HG02588 (cell line): ENCODE results near the gene RUNX1.

Experiments used
- ATAC-seq: cut with Tn5 transposase; IDR thresholded peaks from one replicate; pipeline ENCODE4 v1.9.1; 2021; ENCODE audit warnings: mild to moderate bottlenecking, moderate library complexity; ENCODE audit not compliant: unreplicated experiment

Gene RUNX1

DNA sequence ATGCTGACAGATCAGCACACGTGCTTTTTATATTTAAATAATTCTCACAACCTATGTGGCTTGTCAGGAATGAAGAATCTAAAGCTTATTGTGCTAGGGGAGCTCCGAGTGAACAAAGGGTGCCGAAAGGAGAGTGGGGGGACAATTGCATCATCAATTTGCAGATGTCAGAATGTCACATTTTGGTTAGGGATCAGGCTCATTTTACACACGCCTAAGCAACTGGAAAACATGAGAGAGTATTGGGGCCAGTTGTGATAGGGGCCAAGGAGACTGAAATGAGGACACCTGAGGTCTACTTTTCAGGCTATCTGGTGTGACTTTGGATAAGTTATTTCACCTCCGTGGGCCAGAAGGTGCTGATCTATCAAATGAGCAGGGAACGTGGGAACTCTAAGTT, 31.8 kb downstream of the RUNX1 start:
- ATAC-seq, result no peak

DNA sequence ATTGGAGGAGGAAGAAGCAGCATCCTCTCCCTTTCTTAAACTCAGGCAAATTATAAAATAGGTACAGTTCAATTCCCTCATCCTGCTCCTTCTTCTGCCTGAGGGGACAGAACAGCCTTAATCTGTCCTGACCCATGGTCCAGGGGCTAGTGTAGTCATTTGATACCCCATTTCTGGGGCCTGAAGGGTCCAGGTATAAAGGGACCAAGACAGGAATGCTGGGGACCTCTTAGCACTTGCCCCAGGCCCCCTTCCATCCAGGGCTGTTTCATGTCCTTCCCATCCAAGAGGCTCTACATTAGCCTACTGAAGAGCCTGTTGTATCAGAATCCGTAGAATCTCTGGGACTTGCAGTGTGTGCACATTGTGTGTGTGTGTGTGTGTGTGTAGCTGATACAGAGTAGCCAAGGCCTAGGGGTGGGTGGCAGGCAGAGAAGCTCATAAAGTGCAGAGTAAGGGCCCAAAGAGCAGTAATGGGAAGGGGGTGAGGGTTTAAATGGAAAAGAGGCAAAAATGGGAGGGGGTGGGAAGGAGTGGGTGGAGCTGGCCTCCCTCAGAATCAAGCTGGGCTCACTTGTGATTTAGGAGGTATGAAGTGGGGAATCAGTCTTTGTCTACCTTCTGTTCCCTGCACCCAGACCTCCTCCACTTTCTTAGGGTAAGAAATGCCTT, 32.4 kb downstream of the RUNX1 start:
- ATAC-seq, result no peak

DNA sequence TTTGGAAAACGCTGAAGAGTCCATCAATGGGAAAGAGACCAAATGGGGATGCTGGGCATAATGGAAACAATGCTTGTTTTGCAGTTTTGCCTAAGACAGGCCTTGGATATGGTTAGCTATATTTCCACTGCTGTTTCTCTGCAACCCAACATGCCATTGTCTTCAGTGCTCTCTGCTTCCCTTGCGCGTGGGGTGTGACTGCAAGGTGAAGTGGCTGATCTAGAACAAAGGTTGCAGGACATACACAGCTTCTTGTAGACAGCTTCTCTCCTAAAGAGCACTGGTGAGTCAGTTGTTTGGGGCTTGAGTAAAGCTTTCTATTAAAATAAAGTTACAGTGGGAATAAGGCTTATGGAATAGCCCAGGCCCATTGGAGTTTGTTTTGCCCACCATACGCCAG, 33.0 kb downstream of the RUNX1 start:
- no peak for ATAC-seq

DNA sequence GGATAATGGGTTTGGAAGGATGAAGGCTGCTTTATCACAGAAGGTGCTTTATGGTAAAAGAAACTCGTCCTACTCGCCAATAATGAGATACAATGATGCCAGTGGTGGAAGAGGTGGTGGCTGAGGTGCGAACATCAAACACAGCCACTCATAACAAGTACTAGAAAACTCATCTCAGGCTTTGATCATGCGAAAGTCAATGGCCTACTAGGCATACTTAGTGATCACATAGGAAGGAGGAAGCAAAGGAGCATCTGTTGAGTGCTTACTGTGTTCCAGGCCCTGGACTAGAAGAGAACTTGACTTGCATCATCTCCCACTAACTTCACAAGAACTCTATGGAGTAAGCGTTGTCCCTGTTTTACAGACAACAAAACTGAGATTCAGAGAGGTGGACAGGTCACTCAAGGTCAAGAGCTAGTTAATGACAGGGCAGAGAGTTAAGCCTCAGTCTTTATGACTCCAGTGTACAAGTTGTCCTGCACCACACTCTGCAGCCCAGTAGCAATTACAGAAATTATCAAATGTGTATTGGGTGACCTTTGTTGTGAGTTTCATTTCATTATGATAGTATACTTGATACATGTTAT, 33.6 kb downstream of the RUNX1 start:
- ATAC-seq, result no peak

DNA sequence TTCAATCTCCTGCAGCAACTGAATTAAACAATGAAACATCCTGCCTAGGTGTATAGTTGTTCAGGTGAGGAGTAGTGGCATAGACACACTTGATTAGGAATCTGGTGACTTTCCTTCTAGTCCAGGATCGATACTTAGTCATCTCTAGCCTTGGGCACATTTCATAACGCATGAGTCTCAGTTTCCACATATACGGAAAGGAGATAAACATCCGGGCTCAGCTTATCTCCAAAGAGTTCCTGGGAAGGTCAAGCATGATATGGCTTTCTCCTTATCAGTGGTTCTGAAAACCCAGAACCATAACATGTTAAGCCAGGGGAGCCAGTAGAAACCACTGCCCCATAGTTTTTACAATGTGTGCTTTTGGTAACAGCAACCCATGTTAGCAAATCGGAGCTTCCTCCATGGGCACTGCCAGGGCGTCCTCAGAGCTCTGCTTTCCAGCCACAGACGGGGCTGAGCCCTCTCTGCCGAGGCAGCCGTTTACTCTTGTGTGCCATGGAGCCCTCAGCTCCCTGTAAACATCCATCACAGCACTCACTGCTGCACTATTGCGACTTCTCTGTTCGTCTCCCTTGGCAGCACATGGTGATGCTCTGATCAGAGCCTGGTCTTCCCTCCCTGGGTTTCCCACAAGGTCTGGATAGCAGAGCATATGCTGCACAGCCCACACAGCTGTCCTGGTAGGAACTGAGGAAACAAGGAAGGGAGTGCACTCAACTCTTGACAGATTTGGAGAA, 34.6 kb downstream of the RUNX1 start:
- no peak for ATAC-seq

DNA sequence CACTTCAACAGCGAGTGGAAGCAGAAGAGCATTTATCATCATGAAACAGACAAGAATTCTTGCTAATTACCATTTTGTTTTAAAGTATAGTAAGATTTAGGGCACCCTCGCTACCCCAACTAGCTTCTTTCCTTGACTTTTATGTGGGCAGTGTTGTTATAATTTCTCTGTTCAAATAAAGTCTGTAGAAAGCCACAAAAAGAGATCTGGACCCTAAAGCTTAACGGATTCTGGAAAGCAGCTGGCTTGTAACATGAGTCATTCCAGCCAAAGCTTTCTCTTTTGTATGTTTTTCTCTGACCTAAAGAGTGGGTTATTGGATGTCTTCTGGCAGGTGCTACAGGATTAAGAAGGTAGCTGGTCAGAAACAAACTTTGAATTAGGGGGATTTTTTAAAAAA, 37.4 kb downstream of the RUNX1 start:
- ATAC-seq, result no peak

DNA sequence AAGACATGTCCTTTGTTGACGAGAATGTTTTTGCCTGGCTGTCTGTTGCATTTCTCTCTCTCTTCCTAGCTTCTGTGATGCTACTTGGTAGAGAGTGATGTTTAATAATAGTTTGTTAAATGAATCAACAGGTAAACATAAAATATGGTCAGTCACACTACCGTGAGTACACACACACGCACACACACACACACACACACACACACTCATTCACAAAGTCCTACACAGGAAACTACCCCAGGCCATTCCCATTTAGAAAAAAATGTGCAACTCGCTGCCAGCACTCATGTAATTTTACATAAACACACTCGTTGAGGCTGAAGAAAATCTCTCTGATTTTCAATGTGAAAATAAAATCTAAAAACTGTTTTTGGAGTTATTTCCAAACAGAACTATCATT, 38.7 kb downstream of the RUNX1 start:
- no peak for ATAC-seq

DNA sequence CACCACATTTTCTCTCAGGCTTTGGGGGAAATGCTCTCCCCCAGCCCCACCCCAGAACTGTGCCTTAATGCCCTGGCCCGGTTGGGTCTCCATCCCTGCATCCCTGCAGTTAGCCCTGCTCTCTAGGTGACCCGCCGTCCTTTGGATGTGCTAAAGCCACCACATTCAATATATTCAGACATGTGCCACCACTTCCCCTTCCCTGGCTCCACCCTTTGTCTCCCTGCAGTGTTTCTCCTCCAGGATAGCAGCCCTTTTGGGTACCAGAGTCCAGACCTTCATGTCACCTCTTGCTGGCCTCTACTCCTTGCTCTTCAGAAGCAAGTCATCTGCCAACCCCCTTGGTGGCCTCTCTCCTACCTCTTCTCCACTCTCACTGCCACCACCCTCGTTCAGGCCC, 41.8 kb downstream of the RUNX1 start:
- no peak for ATAC-seq

DNA sequence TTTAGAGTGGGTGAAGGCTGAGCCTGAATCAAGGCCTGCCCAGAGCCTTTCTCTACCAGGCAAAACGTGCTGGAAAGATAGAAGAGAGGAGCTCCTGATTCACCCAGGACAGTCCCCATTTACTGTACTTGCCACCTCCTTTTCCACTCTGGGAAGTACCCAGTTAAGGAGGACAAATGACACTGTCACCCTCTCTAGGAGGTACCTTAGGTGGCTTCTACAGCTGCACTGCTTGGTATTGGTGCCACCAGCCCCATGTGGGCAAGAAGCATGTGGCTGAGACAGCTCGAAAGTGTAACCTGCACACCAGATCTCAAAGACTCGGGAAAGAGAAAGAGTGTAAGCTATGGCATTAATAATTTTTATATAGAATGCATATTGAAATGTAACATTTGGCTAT, 42.3 kb downstream of the RUNX1 start:
- ATAC-seq, result no peak

DNA sequence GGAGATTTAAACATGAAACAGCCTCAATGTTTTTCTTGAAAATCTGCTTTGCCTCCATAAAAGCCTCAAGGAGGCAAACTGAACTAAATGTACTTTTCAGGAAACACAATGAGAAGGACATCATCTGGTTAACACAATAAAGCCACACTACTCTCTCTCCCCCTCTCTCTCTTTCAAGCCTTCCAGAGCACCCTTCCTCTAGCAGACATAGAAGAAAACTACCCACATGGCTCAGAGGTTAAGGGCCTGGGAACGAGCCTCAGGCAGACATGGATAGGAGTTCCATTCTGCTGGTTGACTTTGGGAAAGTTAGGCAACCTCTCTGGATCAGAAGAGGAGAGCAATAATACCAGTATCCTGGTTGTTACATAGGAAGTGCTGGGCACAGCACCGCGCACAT, 42.9 kb downstream of the RUNX1 start:
- ATAC-seq, result no peak

DNA sequence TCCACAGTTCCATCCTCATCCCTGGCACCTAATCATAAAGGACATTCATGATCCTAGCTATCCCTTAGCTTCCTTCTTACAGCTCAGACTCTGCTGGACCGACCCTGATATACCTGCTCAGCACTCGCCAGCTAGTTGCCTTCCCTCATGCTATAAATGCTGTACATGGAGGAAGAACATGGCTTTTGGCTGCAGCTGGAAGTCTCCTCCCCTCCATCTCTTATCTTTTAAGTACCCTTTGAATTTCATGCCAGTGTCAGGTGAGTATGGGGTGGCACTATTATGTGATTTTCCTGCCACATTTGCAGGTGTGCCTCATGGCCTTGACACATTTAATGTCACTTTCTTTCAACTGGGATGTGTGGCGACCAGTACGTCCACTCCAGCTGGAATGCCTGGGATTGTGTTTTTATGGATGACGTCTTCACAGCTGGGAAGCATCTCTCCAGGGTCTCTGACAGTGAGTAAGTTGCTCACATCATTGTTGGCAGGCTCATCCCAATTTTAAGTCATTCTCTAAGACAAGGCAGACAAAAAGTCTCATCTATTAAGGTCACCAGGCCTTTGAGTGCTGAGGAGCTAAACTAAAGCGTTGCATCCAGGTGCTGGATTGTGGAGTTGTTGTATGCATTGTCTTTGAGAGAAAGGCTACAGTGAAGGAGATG, 43.4 kb downstream of the RUNX1 start:
- no peak for ATAC-seq

DNA sequence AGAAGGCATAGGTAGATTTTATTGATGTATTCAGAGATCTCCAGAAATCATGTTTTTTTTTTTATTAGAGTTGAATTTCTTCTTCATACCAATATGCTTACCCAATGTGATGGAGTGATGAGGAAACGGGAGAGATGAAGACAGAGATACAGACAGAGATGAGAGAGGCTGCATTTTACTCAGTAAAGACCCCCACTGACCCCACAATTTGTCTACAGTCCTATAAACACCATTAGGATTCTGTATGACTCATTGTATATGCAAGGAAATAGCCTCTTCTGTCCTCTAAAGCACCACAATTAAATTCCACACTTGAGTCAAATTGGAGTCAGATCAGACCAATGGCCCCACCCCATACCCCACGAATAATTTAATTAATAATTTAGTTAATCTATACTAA, 44.0 kb downstream of the RUNX1 start:
- ATAC-seq, result no peak

DNA sequence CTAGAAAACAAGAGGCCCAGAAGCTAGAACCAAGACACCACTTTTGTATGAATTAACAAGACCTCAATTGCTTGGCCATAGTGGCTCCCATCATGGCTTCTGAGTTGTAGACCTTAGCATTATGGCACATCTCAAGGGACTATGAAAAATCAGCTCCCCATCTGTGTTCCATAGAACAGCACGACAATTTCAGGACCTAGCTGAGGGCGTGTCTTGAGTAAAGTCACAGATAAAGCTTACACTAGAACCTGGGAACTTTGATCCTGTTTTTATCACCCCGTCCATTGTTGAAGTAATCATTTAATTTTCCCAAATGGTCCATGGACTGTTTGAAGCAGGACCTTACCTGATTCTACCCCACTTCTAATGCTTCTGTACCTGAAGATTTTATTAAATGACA, 44.8 kb downstream of the RUNX1 start:
- ATAC-seq, result no peak

DNA sequence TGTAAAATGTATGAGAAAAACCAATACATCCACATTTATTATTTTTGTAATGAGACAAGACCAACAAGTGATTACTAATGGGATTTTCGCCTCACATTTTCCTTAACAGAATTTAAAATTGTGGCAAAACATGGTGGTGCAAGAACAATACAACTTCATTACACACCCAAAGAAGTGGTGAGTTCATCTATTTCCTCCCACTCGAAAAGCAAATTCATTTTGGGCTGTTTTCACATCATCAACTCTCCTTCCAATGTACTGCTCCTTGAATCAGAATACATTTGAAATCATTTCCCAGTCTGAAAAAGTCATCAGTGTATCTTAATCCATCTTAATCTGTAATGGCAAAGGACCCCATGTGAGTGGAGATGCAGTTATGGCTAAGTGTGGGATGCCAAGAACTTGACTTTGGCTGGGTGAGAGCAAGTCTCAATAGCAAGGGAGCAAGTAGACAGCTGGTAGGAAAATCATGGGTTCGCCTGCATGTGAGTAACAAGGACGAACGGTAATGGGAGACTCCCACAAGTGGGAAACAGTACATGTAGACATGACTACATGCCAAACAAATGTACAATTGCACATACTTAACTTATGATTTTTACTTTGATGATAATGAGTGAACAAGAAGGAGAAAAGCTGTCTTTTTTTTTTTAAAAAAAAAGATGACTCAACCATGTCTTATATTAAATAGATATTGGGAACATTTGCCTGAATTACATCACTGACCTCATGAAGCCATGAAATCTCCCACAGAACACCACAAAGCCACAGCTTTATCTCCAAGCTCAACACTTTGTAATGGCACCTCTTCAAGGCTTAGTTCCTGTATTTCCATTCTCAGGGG, 46.0 kb downstream of the RUNX1 start:
- no peak for ATAC-seq

DNA sequence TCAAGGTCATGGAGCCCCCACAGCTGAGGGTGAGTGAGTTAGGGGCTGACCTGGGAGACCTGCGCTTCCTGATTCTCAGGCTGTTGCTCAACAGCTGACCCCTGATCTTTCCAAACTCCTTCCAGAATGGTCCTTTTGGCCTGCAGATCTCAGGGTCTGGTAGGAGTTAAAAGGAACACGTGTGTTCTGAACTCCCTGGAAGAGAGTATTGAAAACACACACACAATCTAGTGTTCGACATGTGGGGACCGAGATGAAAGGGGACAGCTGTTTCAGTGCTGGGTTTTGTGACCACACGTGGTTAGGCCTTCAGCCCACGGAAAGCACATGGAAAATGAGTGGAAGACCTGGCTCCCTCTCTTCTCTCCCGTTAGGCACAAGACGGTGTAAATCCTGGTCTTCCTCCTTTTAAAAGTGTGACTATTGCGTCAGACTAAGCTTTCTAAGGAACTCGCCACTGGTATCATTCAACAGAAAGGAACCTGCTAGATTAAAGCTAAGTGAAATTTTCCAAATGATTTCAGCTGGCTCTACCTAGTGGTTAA, 49.6 kb downstream of the RUNX1 start:
- ATAC-seq, result no peak

DNA sequence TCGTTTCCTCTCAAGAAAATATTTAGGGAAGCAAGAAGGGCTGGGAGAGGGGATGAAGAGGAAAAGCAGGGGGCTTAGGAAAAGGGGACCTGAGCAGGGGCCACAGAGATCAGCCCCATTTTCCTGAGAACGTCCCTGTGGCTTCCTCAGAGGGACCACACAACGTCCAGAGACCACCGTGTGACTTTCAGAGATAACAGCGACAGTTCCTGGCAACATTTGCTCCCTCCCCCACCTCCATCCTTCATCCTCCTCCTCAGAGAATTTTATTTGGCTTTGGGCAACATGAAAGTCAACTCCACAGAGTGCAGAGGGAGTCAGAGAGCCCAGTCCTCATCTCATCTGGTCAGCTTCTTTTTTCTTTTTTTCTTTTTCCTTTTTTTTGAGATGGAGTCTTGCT, 50.9 kb downstream of the RUNX1 start:
- no peak for ATAC-seq

DNA sequence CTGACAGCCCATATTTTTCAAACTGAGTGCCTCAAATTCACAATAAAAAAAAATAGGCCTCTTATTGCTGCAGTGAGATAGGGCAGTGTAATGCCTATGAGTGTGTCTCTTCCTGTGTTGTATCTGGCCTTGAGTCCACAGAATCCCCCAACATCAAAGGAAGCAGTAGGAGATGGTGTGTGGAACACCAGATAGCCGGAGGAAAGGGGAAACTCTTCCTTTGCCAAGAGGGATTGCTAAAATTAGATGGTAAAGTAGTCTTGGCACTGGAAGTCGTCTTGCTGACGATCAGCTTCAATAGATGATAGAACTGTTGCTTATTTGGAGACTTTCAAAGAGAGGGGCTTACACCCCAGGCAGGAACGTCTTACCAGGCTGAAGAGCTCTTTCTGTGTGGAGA, 51.8 kb downstream of the RUNX1 start:
- ATAC-seq, result no peak

DNA sequence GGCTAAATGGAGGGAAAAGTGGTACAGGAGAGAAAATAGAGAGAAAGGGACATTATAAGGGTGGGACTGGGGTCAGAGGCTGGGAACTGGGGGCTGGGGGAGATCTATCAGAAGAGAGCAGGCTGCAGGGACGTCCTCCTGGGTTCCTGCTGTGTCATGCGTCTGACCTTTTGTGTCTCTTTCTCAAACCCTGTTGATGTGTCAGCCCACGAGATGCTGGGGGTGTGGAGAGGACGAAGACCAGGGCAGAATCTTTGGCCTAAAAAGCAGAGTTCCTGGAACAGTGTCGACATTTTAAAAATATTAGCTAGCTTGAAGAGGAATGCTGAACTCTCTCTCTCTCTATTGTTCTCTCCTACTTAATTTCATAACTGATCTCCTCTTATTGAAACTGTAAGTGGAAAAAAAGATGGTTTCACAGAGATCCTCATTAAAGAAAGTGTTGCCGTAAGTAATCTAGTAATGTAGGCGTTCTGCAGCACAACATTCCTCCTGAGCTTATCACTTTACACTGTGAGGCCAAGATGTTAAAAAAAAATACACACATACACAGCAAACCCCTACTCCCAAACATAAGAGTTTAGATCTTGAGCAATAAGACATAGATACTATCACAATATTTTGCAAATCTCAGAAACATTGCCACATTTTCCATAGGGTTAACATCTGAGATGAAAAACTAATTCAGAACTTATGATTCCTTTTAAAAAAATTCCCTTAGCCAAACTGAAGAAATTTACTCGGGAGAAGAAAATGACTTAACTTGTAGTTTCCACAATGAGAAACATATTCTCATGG, 52.6 kb downstream of the RUNX1 start:
- no peak for ATAC-seq

DNA sequence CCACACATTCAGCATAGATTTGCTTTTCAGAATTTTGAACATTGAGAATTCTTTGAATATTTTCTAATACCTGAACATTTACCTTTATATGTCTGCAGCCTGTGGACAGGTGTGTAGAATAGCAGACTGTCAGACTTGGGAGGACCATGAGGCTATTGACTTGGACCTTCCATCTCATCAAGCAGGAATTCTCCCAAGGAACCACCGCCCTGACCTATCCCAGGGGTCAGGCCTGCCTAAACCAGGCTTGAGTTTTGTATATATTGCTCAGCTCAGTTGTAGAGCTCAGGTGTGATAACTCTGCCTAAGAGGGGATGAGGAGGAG, 53.2 kb downstream of the RUNX1 start:
- ATAC-seq, result no peak
